Vagina (tissue), 2 donors: ENCODE measurements around the gene SLC2A9. TPM values are rescaled to one million over a fixed set of nuclear protein-coding genes. Genes with fewer than 3 reads are reported as not detected.

Experiments used
- DNase-seq, 2 donors: peaks; one replicate each; pipeline ENCODE4 v3.0.0-alpha.2; 2017; ENCODE audit errors: extremely low spot score in 2 of 2
- H3K27ac ChIP-seq: fragments of 200-600 bp; sonication (generic); one replicate; pipeline ENCODE4 v1.5.1; 2019
- H3K27me3 ChIP-seq: fragments of 200-600 bp; sonication (generic); one replicate; pipeline ENCODE4 v1.5.1; 2019
- H3K36me3 ChIP-seq, 2 donors: fragments of 200-600 bp; sonication (generic); one replicate each; pipeline ENCODE4 v1.5.1; 2017 to 2019
- H3K4me1 ChIP-seq: fragments of 200-600 bp; sonication (generic); one replicate; pipeline ENCODE4 v1.5.1; 2019
- H3K4me3 ChIP-seq, 2 donors: fragments of 200-600 bp; sonication (generic); 1 replicate in 1 of 2; 2 replicates in 1 of 2; pipeline ENCODE4 v1.5.1; 2016 to 2019
- H3K9me3 ChIP-seq: fragments of 200-600 bp; sonication (generic); one replicate; pipeline ENCODE4 v1.5.1; 2019
- POLR2A ChIP-seq, 2 donors: fragments of 450-650 bp; IDR thresholded peaks; one replicate each; pipeline ENCODE4 v1.6.1; 2017; ENCODE audit warnings: antibody characterized with exemption in 2 of 2, mild to moderate bottlenecking in 2 of 2, moderate library complexity in 2 of 2
- POLR2AphosphoS5 ChIP-seq, 2 donors: sonication (generic); formaldehyde crosslinking; IDR thresholded peaks; one replicate each; pipeline ENCODE4 v1.9.0; 2017; ENCODE audit warnings: antibody characterized with exemption in 2 of 2, mild to moderate bottlenecking in 2 of 2, low read depth in 1 of 2; ENCODE audit not compliant: insufficient read depth in 1 of 2
- intact Hi-C: fragments of 100-400 bp; cut with DNase I; formaldehyde crosslinking; loops from one replicate; pipeline ENCODE4 v1.15.1; 2023
- total RNA-seq: library from RNA; depleted of rRNA; stranded (reverse); fragments of >200 nt; gene quantifications from one replicate; pipeline ENCODE4 v1.2.3, GENCODE V29; 2016
- TF ChIP-seq, protein P1 (sequence below), 3 experiments: fragments of 450-650 bp in 2 of 3; fragments of 200-600 bp in 1 of 3; sonication (generic) in 1 of 3; IDR thresholded peaks; one replicate each; pipeline ENCODE4 v1.5.1; 2017 to 2019; ENCODE audit warnings: antibody characterized with exemption in 3 of 3, mild to moderate bottlenecking in 2 of 3, moderate library complexity in 2 of 3

SLC2A9 gene
- total RNA-seq, 1 donor from 2014 or later, result 7.9 TPM

DNA sequence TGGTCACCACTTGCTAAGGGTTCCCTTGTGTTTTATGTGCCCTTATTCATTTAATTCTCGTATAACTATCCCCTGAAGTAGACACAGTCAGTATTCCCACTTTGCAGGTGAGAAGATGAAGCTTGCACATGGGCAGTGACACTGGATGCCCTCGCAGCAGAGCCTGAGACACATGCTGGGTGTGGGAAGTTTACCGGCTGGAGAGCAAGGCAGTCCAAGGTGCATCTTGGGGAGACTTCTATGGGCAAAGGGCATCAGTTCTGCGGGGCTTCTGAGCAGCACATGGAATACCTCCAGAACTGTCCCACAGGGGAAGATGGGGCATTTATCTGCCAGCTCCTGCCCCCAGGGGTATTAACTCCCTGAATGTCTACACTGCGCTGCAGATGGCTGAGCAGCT lies 92.2 kb downstream of the SLC2A9 start:
- intact Hi-C loops, result no loop called here
- H3K36me3 ChIP-seq, result no peaks in the 10 kb centered on the region
- no peak overlapping the region for H3K4me3 ChIP-seq
- TF ChIP-seq POLR2A (IDR thresholded peaks at IDR 0.05) (no peak), POLR2AphosphoS5 (IDR thresholded peaks at IDR 0.05; ENCODE audit: insufficient read depth in 1 of 2, low read depth in 1 of 2) (no peak)
- TF ChIP-seq, protein P1, sequence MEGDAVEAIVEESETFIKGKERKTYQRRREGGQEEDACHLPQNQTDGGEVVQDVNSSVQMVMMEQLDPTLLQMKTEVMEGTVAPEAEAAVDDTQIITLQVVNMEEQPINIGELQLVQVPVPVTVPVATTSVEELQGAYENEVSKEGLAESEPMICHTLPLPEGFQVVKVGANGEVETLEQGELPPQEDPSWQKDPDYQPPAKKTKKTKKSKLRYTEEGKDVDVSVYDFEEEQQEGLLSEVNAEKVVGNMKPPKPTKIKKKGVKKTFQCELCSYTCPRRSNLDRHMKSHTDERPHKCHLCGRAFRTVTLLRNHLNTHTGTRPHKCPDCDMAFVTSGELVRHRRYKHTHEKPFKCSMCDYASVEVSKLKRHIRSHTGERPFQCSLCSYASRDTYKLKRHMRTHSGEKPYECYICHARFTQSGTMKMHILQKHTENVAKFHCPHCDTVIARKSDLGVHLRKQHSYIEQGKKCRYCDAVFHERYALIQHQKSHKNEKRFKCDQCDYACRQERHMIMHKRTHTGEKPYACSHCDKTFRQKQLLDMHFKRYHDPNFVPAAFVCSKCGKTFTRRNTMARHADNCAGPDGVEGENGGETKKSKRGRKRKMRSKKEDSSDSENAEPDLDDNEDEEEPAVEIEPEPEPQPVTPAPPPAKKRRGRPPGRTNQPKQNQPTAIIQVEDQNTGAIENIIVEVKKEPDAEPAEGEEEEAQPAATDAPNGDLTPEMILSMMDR (IDR thresholded peaks at IDR 0.05), result no peak
- no peaks in the 10 kb centered on the region for H3K27me3 ChIP-seq
- DNase-seq, result no peak
- no peaks in the 10 kb centered on the region for H3K4me1 ChIP-seq
- no peak overlapping the region for H3K27ac ChIP-seq
- no peaks in the 10 kb centered on the region for H3K9me3 ChIP-seq

DNA sequence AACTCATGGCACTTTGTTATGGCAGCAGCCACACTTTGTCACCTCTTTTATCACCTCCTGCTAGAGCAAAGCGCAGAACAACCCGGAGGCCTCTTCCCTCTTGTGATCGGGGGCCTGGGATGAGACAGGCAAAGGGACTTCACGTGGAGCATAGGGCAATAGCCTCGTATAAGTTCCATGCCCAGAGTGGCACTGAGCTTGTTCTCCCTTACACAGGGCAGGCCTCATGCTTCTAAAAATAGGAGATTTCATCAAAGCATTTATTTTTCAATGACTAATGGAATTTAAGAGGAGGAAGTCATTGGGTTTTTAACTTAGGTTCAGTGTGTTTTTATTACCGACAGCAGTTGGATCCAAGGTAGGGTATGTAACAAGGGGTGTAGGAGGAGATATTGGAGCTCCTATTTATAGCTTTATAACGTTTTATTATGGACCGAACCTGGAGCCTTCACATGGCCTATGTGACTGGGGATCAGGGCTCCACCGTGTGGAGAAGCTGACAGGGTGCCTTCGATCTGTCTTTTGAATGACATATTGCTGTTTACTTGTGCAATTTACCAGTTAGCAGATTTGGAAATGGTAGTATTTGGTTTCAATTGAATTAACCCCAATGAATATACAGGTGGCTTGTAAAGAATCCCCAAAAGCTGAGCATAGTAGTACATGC lies 93.8 kb downstream of the SLC2A9 start:
- Histone ChIP-seq H3K9me3 (no peaks in the 10 kb centered on the region), H3K4me3 (no peak overlapping the region), H3K27ac (no peak overlapping the region), H3K4me1 (no peaks in the 10 kb centered on the region), H3K27me3 (no peaks in the 10 kb centered on the region), H3K36me3 (no peaks in the 10 kb centered on the region)
- intact Hi-C loops, result no loop called here
- TF ChIP-seq, protein P1 (IDR thresholded peaks at IDR 0.05), result no peak
- TF ChIP-seq POLR2AphosphoS5 (IDR thresholded peaks at IDR 0.05; ENCODE audit: insufficient read depth in 1 of 2, low read depth in 1 of 2) (no peak), POLR2A (IDR thresholded peaks at IDR 0.05) (no peak)
- DNase-seq, result no peak

DNA sequence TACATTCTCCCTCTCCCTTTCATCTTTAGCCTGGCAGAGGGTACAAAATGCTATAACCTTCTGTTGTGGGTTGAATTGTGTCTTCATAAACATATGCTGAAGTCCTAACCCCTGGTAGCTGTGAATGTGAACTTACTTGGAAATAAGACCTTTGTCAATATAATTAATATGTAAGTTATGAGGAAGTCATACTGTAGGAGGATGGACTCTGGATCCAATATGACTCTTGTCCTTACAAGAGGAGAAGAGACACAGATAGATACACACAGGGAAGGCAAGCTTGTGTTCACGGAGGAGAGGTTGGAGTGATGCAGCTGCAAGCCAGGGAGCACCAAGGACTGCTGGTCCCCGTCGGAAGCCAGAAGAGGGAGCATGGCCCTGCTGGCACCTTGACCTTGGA lies 94.7 kb downstream of the SLC2A9 start:
- DNase-seq, result no peak
- intact Hi-C loops, result no loop called here

DNA sequence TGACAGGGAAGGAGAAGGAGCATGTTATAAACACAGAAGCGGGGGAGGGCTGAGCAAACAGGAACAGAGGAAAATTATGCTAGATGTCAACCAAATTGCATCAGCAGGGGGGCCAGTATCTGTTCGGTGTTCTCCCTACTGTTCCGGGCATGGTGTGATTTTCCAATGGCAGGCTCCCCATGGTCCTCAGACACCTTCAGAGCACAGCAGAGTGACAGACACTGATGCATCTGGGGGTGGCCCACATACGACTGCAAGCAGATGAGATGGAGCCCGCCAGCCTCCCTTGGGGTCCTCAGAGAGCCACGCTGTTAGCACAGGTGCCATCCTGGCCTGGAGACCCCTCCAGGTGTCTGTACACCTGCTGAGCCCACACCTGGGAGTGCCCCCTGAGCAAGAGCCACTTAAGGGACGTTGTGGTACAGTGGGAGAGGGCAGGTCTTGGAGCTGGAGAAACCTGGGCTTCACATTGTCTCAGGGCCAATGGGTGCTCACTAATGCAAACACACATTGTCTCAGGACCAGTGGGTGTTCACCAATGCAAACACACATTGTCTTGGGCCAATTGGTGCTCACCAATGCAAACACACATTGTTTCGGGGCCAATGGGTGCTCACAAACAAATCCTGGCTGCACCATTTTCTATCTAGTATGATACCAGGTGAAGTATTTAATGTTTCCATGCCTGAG lies 95.4 kb downstream of the SLC2A9 start:
- no peaks in the 10 kb centered on the region for H3K36me3 ChIP-seq
- intact Hi-C loops, result no loop called here

More for the DNA sequence above, 94.7 kb downstream of the SLC2A9 start:
- Histone ChIP-seq H3K36me3 (no peaks in the 10 kb centered on the region), H3K4me3 (no peak overlapping the region), H3K27me3 (no peaks in the 10 kb centered on the region), H3K9me3 (no peaks in the 10 kb centered on the region), H3K4me1 (no peaks in the 10 kb centered on the region), H3K27ac (no peak overlapping the region)
- TF ChIP-seq, protein P1 (IDR thresholded peaks at IDR 0.05), result no peak
- no peak for TF ChIP-seq POLR2AphosphoS5 (IDR thresholded peaks at IDR 0.05; ENCODE audit: insufficient read depth in 1 of 2, low read depth in 1 of 2)
- no peak for TF ChIP-seq POLR2A (IDR thresholded peaks at IDR 0.05)

More for the DNA sequence above, 95.4 kb downstream of the SLC2A9 start:
- DNase-seq, result no peak
- Histone ChIP-seq H3K9me3 (no peaks in the 10 kb centered on the region), H3K4me3 (no peak overlapping the region), H3K27me3 (no peaks in the 10 kb centered on the region), H3K4me1 (no peaks in the 10 kb centered on the region), H3K27ac (no peak overlapping the region)
- TF ChIP-seq POLR2A (IDR thresholded peaks at IDR 0.05) (no peak), POLR2AphosphoS5 (IDR thresholded peaks at IDR 0.05; ENCODE audit: insufficient read depth in 1 of 2, low read depth in 1 of 2) (no peak)
- TF ChIP-seq, protein P1 (IDR thresholded peaks at IDR 0.05), result no peak
